Subcutaneous adipose tissue (tissue), 4 donors: ENCODE measurements around the gene RIGI. TPM values are rescaled to one million over a fixed set of nuclear protein-coding genes. Genes with fewer than 3 reads are reported as not detected.

Source experiments
- CTCF ChIP-seq: fragments of 450-650 bp; IDR thresholded peaks from one replicate; pipeline ENCODE4 v1.5.1; 2016; ENCODE audit warnings: low read depth, mild to moderate bottlenecking, control low read depth, antibody characterized with exemption, moderate library complexity
- total RNA-seq, 4 donors: library from RNA; depleted of rRNA; stranded (reverse); fragments of >200 nt; gene quantifications; one replicate each; pipeline ENCODE4 v1.1.0, GENCODE V29; 2016

RIGI gene
- total RNA-seq, 4 donors from 2014 or later: 8.6 to 19.4 (median 8.9) TPM

GRCh38 chr9:32566770-32567169 lies 40.8 kb upstream of the RIGI start:
- TF ChIP-seq CTCF: no peak

GRCh38 chr9:32565967-32566366 lies 40.0 kb upstream of the RIGI start:
- TF ChIP-seq CTCF: no peak

GRCh38 chr9:32558408-32558934 lies 32.5 kb upstream of the RIGI start:
- no peak for TF ChIP-seq CTCF

GRCh38 chr9:32554591-32554990 lies 28.6 kb upstream of the RIGI start:
- TF ChIP-seq CTCF: no peak

DNA sequence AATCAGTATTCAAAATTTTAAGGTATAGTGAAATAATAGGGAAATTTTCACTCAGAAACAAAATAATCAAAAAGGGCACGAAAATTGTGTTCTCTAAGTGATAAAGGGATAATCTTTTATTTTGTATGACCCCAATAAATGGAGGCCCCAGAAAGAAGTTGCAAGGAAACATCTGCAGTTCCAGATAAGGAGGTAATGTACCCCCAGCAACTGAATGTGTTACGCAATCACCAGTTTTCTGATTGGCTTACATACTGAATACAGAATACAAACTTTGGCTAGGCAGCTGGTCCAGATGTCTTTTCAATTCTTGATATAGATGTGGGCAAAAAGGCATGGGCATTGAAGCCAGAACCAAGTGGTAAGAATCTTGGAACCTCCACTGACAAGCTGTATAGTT lies 28.1 kb upstream of the RIGI start:
- TF ChIP-seq CTCF: no peak

DNA sequence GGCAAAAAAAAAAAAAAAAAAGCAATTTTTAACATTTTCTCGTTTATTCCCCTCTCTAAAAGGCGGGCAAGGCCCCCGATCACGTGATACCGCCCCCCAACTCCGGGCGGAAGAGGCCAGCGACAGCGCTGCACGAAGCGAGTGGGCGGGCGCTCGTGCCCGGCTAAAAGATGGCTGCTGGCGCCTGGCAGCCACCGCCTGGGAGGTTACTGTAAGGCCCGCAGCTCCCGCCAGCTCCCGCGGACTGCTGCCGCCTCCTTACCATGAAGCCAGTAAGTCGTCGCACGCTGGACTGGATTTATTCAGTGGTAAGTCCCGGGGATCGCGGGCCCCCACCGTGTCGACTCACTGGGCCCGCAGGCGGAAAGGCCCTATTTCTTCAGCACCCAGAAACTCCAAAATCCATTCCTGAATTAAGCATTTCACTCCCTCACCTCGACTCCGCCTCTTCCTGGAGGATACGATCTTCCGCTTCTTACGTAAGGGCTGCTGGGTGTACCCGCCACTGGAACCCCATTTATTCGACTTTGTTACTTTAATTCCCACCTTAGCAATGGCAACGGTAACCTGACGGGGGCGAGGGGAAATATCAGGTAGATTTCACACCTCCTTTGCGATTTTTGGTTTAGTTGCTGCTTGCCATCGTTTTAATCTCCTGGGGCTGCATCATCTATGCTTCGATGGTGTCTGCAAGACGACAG lies 26.3 kb upstream of the RIGI start, which contains the start of the genes SMIM27 and TOPORS:
TSS of gene SMIM27 (plus strand) at position 156 of the 701 bp plus-strand sequence. CDS start at position 264, 108 bp downstream.
TSS of gene TOPORS (minus strand) at position 415 of the 701 bp plus-strand sequence. CDS start at position 265, 150 bp downstream.
- TF ChIP-seq CTCF: no peak

GRCh38 chr9:32551276-32552051 lies 25.5 kb upstream of the RIGI start:
- TF ChIP-seq CTCF: no peak
